RPMI8226 (cell line): ENCODE data around the gene ITGA7.
"Not testable (repeated sequence)": the region's sequence is repeated elsewhere in the genome, so short reads cannot be mapped to it uniquely, and the experiment has no call there.

Experiments used
- DNase-seq: peaks from one replicate; pipeline ENCODE4 v3.0.0-alpha.2; 2015

Gene ITGA7

DNA sequence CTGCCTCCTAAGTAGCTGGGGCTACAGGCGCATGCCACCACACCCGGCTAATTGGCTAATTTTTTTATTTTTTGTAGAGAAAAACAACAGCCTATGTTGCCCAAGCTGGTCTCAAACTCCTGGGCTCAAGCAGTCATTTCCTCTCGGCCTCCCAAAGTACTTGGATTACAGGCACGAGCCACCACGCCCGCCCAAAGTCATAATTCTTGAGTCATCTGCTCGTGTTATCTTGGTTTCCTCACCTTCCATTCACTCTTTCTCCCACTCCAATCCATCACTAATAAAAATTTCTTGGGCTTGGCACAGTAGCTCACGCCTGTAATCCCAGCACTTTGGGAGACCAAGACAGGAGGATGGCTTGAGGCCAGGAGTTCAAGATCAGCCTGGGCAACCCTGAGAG lies 32.0 kb downstream of the ITGA7 start:
- no peak for DNase-seq

DNA sequence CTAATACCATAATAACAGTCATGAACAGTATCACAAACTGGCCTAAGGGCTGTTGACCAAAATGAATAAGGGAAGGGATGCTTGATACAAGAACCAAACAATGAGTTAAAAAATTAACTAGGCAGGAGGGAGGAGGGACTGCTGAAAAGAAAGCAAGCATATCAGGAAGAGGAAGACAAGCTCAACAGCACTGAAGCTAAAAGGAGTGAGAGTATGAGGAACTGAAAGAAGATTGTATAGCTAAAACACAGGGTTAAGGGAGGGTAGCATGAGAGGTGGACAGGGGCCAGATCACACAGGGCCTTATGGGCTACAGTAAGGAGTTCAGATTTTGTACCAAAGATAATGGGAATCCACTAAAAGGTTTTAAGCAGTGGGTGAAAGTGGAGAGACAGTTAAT lies 34.1 kb downstream of the ITGA7 start:
- DNase-seq, result peak; percentile 75

DNA sequence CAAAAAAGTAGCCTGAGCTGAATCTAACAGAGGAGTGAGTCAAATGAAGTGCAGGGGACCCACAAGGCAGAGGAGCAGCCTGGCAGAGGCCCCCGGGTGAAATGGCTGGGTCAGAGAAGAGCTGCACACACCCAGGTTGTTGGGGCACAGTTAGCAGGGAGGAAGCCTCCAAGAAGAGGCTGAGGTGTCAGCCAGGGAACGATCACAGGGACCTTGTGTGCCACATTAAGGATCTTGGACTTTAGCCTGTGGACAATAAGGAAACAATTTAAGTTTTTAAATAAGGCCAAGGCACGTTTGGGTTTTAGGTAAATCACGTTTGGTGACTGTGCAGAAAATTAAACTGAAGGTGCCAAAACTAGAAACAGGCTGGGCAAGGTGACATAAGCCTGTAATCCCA lies 36.0 kb downstream of the ITGA7 start:
- no peak for DNase-seq

DNA sequence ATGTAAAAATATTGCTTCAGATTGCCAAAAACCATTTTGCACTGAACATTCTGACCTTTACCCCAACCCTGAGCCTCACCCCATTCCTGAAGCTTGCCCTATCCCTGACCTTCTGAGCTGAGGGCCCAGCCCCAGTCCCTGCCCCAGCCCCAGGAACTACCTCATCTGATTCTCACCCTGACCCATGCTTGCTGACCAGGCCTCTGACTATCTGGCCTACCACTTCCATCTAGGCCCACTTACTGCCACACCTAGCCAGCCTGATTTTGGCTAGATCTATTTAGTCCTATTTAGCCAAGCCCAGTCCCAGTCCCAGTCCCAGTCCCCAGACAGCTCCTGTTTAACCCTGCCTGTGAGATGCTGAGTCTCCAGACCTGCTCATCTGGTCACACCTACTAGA lies 37.4 kb downstream of the ITGA7 start:
- DNase-seq, result no peak

DNA sequence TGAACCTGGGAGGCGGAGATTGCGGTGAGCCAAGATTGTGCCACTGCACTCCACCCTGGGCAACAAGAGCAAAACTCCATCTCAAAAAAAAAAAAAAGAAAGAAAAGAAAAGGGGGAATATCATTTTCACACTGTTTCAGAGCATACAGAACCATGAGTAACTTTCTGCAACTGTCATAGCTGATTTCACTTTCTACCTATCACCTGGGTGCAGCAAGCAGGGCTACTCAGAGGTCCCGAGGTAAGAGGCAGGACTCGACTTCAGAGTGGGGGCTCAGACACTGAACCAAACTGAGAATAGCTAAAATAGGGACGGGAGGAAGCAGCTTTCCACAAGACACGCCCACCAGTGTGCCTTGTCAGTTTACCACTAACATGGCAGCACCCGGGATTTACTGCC lies 41.2 kb downstream of the ITGA7 start:
- no peak for DNase-seq

DNA sequence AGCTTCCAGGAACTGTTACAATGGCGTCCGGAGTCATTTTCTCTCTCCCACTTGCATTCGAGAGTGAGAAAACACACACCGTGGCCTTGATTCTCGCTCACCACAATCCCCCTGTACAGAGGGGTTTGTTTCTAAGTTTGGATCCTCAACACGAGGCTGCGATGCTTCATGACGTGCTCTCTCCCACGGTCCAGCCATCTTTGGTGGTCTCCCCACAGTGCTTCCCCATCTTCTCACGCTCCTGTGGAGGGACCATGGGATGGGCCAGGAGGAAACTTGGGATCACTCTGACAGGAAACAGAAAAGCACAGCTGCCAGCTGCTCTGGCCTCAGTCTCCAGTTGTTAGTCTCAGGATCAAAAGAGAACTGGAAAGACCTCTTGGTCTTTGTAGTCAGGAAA lies 42.9 kb downstream of the ITGA7 start:
- DNase-seq, result no peak

DNA sequence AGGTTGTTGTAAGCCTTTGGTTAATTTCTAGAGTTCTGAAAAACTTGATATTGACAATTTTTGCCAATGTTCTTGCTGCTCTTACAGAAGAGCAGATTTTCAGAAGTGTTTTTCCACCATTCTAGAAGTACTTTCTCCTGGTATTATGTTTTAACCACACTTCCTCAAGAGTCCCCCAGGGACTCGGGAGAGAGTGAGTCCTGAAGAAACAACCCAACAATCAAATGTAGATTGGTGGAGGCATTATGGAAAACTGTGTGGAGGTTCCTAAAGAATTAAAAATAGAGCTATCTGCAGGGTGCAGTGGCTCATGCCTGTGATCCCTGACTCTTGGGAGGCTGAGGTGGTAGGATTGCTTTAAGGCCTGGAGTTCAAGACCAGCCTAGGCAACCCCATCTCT lies 44.3 kb downstream of the ITGA7 start:
- DNase-seq, result no peak

DNA sequence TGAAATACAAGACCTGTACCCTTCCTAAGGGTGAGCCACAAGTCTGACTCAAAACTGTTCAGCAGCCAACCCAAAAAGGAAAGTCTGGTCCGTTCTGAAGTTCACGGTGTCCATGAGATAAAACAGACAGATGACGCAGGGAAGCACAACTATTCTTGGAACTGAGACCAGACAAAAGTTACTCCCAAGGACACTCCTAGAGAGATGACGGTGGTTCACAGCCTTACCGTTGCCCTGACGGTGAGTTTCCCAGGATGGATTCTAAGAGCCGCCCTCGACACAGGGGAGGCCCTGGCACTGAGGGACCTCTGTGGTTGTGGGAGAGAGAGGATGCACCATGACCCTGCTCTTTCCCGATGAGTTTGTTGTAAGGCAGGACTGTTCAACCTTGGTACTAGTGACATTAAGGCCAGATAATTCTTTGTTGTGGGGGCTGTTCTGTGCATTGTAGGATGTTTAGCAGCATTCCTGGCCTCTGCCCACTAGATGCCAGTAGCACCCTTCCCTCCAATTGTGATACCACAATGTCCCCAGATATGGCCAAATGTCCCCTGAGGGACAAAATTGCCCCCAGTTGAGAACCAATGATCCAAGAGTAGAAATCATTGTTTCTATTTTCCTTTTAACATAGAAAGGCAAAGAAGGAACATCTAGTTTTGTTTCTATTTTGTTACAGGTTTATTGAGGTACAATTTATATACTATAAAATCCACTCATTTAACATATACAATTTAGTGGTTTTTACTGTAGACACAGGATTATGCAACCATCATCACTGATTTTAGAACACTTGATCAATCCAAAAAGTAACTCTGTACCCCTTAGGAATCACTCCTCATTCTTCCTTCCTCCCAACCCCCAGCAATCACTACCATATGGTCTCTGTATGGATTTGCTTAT lies 48.0 kb downstream of the ITGA7 start:
- DNase-seq, result peak; percentile 55

DNA sequence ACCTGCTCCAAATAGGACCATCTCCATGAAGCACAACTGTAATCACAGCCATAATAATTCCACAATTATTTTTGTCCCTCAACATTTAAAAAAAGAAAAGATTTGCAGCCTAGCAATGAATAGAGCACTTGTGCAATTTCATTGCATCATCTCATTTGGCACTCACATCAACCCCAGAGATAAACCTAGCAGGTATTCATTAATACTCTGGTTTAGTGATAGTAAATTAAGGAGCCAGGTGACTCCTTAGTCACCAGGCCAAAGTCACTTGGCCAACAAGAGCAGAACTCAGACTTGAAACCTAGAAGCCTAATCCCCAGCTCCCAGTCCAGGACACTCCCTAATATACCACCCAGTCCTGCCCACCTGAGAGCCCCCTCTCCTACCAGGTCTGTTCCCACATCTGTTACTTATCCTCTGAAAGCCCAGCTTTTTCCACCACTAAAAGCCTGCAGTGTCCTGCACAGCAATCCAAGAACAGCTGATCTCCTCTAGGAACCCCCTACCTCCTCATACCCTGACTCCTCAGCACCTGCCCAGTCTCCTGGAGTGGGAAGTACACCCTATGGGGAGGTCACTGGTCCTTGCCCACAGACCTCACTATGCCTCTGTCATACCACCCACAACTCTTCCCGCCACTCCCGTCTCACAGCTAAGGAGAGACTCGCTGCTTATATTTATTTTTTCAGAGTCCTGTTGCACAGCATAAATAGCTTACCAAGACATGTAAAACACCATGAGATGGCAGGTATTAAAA lies 48.9 kb downstream of the ITGA7 start:
- no peak for DNase-seq

DNA sequence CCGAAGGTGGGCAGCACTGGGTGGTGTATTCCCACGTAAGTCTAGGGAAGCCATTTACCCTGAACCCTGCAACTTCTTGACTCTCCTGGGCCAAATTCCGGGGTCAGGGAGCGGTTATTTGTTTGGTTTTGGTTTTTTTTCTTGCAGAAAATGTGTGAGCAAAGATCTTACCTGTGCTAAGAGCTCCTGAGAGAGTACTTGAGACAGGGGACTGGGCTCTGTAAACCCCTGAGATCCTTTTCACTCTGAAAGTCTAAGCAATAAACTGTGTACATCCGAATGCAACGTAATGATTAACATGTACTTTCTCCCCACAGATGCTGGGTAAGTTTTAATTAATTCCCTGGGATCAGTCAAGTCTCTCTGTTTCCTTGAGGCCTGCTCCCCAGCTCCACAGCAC lies 49.5 kb downstream of the ITGA7 start:
- no peak for DNase-seq

DNA sequence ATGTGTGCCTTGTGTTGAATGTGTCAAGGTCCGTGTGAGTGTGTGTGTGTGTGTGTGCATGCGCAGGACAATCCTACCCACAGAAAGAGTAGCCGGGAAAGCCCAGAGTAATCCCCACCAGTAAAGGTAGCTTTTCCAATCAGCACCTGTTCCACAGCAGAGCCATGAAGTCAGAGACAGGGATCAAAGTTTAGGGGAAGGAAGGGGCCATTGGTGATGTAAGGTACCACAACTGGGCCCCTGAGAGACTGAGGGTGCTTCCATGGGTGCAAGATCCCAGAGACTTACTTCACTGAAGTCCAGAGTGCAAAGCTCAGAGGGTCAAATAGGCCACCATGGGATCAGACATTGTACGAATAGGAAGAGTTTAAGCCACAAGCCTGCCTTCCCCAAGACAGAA lies 50.5 kb downstream of the ITGA7 start:
- no peak for DNase-seq

DNA sequence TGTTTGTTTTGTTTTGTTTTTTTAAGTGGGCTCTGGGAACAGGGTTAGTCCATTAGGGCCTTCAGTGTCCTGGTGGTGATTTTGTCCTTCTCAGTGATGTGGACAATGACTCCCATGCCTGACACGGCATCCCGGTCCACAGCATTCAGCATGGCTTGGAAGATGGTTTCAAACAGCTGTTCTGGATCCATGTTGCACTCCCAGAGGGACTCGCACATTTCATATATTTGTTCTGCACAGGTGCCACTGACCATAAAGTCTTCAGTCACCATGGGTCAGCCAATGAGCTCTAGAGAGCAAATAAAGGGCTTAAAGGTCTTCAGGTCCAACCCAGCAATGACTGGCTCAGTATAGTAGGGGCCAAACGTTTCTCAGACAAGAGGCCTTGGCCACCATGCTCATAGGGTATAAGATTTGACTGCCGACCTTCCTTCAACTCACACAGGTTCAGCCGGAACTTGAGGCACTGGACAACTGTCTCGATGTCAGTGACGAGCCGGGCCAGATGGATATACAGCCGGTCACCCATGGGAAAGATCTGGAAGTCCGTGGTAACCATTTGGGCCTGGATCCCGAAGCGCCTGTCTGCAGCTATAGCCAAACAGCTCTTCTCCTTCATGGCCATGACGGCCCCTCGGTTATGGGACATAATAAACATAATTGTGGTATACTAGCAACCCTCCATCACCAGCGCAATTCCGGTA lies 53.0 kb downstream of the ITGA7 start:
- DNase-seq, result no peak

DNA sequence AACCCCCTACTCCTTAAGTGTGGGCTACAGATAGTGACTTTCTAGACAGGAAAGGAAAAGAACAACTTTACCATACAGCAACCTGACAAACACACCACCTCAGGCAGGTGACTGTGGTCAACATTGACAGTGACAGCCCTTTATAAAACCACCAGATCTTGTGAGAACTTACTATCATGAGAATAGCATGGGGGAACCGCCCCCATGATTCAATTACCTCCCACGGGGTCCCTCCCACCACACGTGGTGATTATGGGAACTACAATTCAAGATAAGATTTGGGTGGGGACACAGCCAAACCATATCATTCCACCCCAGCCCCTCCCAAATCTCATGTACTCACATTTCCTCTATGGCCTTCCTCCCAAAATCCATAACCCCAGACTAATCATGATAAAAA lies 54.7 kb downstream of the ITGA7 start:
- no peak for DNase-seq

DNA sequence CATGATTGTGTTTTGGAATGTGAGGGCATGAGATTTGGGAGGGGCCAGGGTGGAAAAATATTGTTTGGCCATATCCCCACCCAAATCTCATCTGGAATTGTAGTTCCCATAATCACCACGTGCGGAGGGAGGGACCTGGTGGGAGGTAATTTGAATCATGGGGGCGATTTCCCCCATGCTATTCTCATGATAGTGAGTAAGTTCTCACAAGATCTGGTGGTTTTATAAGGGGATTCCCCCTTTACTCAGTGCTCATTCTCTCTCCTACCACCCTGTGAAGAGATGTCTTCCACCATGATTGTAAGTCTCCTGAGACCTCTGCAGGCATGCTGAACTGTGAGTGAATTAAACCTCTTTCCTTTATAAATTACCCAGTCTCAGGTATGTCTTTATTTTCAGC lies 55.4 kb downstream of the ITGA7 start:
- DNase-seq, result no peak

DNA sequence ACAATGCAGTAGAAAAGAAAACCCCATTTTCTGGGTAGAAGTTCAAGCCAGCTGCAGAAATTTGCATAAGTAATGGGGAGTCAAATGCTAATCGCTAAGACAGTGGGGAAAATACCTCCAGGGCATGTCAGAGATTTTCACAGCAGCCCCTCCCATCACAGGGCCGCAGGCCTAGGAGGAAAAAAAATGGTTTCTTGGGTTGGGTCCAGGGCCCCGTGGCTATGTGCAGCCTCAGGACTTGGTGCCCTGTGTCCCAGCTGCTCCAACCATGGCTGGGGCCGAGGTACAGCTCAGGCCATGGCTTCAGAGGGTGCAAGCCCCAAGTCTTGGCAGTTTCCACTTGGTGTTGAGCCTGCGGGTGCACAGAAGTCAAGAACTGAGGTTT lies 56.4 kb downstream of the ITGA7 start:
- no peak for DNase-seq

DNA sequence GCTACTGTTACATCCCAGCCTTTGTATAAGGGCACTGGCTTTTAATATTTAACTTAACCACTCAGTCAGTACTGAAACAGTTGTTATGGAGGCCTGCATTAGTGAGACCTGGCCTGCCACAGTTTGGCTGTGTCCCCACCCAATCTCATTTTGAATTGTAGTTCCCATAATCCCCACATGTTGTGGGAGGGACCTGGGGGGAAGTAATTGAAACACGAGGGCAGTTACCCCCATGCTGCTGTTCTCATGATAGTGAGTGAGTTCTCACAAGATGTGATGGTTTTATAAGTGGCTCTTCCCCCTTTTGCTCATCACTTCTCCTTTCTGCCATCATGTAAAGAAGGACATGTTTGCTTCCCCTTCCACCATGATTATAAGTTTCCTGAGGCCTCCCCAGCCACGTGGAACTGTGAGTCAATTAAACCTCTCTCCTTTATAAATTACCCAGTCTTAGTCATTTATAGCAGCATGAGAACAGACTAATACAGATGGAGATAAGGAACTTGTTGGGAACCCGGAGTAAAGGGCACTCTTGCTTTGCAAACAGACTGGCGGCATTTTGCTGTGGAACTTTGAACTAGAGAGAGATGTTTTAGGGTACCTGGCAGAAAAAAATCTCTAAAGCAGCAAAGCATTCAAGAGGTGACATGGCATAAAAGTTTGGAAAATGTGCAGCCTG lies 56.9 kb downstream of the ITGA7 start:
- not testable (repeated sequence) for DNase-seq

DNA sequence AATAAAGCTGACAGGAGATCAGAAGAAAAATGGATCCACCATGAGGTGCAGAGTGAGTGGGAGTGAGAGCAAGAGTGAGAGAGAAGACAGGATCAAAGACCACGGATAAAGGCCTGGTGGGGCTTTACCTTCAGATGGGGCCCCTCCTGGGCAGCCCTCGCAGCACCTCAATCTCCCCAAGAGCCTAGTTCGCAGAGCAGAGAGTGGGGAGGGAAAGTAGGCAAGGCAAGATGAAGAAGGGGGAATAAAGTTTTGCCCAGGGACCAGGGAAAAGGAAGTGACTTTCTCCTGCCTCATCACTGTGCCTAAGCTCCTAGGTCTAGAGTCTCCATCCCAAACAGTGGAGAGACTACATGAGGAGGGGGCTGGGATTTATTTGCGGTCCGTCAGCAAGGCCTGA lies 60.7 kb downstream of the ITGA7 start:
- DNase-seq, result no peak

DNA sequence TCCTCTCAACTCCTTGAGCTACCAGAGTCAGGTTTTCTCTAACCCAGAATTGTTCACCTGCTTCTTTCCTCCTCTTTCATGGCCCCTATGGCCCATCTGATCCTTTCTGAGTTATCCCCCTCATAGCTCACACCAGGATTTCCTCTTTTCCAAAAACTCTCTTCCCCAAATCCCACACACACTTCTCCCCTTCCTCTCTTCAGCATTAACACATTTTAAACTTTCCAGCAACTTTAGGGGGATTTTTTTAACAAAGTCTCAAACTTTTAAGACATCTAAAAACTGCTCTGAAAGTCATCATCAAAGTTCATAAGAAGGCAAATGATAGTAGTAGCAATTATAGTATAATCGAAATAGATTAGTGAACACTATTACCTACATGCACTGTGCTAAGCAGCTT lies 63.1 kb downstream of the ITGA7 start:
- DNase-seq, result no peak

DNA sequence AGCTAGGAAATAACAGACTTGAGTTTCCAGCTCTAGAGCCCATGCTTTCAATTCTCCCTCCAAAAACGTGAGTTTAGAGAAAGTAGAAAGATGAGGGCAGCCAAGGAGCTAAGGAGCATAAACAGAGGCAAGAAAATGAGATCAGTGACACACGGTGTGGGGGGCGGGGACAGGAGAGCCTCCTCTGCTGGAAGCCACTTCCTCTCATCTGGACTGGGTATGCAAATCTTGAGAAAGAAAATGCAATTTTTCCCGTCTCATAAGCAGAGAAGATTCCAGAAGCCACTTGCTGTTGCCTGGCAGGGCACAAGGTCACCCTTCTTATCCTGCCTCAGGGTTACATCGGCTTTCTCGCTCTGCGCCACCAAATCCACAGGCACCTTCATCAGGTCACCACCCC lies 65.0 kb downstream of the ITGA7 start:
- peak; percentile 24 for DNase-seq

DNA sequence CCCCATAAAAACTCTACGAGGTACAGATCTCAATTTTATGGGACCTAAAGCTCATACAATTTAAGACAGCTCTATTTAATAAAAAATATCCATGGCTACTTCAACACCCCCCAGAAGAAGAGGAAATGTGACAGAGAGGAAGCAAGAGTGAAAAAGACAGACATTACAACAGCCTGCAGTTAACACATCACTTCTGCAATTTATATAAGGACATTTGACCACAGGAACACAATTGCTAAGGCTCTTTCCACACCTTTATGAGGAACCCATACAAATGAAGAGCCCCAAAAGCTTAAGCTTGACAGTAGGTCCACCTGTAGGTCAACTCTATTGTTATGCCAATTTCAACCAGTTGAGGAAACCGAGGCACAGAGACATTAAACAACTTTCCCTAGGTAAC lies 65.4 kb downstream of the ITGA7 start:
- no peak for DNase-seq

DNA sequence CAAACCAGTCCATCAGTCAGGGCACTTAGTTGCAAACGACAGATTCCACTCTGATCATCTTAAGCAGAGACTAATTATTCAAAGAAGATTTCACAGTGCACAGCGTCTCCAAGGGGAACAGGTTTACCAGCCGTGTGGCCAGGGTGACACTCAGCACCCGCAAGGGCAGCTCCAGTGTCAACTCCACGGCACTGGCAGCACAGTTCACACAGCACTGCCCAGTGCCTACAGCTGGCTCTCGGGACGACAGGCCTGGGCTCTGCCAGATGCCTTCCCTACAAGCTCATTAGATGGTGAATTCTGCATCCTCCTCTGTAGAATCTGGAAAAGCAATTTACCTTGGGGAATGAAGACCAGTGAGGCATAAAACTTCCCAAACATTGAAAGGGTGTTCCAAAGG lies 66.1 kb downstream of the ITGA7 start:
- no peak for DNase-seq

DNA sequence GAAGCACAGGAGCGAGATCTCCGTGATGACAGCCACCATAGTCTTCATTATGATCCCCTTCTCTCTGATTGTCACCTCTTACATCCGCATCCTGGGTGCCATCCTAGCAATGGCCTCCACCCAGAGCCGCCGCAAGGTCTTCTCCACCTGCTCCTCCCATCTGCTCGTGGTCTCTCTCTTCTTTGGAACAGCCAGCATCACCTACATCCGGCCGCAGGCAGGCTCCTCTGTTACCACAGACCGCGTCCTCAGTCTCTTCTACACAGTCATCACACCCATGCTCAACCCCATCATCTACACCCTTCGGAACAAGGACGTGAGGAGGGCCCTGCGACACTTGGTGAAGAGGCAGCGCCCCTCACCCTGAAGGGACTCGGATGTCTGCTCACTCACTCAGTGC lies 70.2 kb downstream of the ITGA7 start:
- DNase-seq, result no peak

DNA sequence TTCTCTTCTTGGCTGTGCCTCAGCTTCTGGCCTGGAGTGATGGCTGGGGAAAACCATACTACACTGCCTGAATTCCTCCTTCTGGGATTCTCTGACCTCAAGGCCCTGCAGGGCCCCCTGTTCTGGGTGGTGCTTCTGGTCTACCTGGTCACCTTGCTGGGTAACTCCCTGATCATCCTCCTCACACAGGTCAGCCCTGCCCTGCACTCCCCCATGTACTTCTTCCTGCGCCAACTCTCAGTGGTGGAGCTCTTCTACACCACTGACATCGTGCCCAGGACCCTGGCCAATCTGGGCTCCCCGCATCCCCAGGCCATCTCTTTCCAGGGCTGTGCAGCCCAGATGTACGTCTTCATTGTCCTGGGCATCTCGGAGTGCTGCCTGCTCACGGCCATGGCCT lies 70.9 kb downstream of the ITGA7 start, which contains the start of gene OR10P1:
Gene OR10P1, plus strand, starts transcription at position 40 of the 400 bp plus-strand sequence. Its CDS starts 0 bp downstream, at position 40.
- no peak for DNase-seq
